ENCODE measurements around the gene CPLX1. TPM values are rescaled to one million over a fixed set of nuclear protein-coding genes. Genes with fewer than 3 reads are reported as not detected.
A peak's percentile ranks its signal among the peaks of the same experiment; 100 is the strongest.

Gene CPLX1
- total RNA-seq, 1 experiment from 2014 or later = 14.5 TPM

DNA sequence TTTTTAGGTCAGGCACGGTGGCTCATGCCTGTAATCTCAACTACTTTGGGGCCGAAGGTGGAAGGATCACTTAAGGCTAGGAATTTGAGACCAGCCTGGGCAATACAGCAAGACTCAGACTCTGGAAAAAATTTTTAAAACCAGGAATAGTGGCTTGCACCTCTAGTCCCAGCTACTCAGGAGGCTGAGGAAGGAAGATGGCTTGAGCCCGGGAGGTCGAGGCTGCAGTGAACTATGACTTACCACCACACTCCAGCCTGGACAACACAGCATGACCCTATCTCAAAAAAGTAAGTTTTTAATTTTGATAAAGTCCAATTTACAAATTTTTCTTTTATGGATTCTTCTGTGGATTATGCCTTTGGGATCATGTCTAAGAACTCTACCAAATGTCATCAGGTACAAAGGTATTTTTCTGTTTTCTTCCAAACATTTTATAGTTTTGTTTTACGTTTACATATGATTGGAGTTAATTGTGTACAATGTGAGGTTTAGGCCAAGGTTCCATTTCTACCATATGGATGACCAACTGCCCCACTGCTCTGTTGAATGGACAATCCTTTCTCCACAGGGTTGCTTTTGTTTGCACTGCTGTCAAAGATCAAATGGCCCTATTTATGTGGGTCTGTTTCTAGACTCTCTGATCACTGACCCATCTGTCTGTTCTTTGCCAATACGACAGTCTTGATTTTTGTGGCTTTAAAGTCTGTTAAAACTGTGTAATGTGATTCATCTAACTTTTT, 48.2 kb downstream of the CPLX1 start:
- DNase-seq (ENCODE audit: low read depth, low spot score) (no peak), ATAC-seq (no peak)
- H3K27ac ChIP-seq (ENCODE audit: low read depth, low read length) = no peak overlapping the region
- H3K4me1 ChIP-seq (ENCODE audit: control insufficient read depth in 1 of 2, insufficient read depth in 2 of 2, low read length in 2 of 2) = peaks cover 8 to 15% of the 10 kb centered on the region in 2 experiments
- no peaks in the 10 kb centered on the region for H3K9me3 ChIP-seq (ENCODE audit: control insufficient read depth in 1 of 2, insufficient read depth in 1 of 2, low read depth in 1 of 2, low read length in 2 of 2)
- H3K79me2 ChIP-seq (ENCODE audit: insufficient read depth, low read length) = peaks cover 81% of the 10 kb centered on the region
- H3K4me2 ChIP-seq (ENCODE audit: low read length) = no peak overlapping the region
- H3K36me3 ChIP-seq (ENCODE audit: control insufficient read depth in 1 of 2, insufficient read depth in 2 of 2, low read length in 2 of 2) = peaks cover 19 to 30% of the 10 kb centered on the region in 2 experiments; a peak in 3 of 4 replicates
- RAD21 ChIA-PET (ENCODE audit: low non-redundant PET in 1 of 2, low total read pairs in 2 of 2, uncharacterized antibody in 2 of 2, unreplicated experiment in 2 of 2) = no interaction called here
- no peaks in the 10 kb centered on the region for H3K9me2 ChIP-seq (ENCODE audit: insufficient read depth)
- H3K4me3 ChIP-seq (replicated peaks in 1 of 2; ENCODE audit: low read depth in 1 of 2, low read length in 2 of 2) = no peak overlapping the region
- CTCF ChIA-PET = no interaction called here
- POLR2A ChIA-PET = no interaction called here
- BruUV-seq (replicated peaks) = TSS peak; percentile 2
- intact Hi-C loops (cut with micrococcal nuclease) = no loop called here
- H3K27me3 ChIP-seq (ENCODE audit: insufficient read depth, low read length) = no peaks in the 10 kb centered on the region
- H4K20me1 ChIP-seq (ENCODE audit: insufficient read depth) = peaks cover 5% of the 10 kb centered on the region; the same call in 1 of the 2 replicates
- 0 out of 2 replicates have a peak, but pooled peaks have one; percentile 19 for TF ChIP-seq POLR2AphosphoS5 (IDR thresholded peaks at IDR 0.05; ENCODE audit: low read depth, low read length)
- no peak for TF ChIP-seq JUND (IDR thresholded peaks at IDR 0.05)
- no peak overlapping the region for H3K9ac ChIP-seq (ENCODE audit: low read length)
- H2AFZ ChIP-seq (ENCODE audit: low read depth, low read length, poor library complexity, severe bottlenecking) = no peak overlapping the region

- ATAC-seq (no peak), DNase-seq (ENCODE audit: low read depth, low spot score) (no peak)
- no peaks in the 10 kb centered on the region for H3K9me3 ChIP-seq (ENCODE audit: control insufficient read depth in 1 of 2, insufficient read depth in 1 of 2, low read depth in 1 of 2, low read length in 2 of 2)
- H3K4me1 ChIP-seq (ENCODE audit: control insufficient read depth in 1 of 2, insufficient read depth in 2 of 2, low read length in 2 of 2) = peaks cover 3 to 8% of the 10 kb centered on the region in 2 experiments; a peak in 3 of 4 replicates
- no peak overlapping the region for H2AFZ ChIP-seq (ENCODE audit: low read depth, low read length, poor library complexity, severe bottlenecking)
- H3K4me3 ChIP-seq (replicated peaks in 1 of 2; ENCODE audit: low read depth in 1 of 2, low read length in 2 of 2) = no peak overlapping the region
- peaks cover 86% of the 10 kb centered on the region for H3K79me2 ChIP-seq (ENCODE audit: insufficient read depth, low read length)
- intact Hi-C loops (cut with micrococcal nuclease) = no loop called here
- H3K9me2 ChIP-seq (ENCODE audit: insufficient read depth) = no peaks in the 10 kb centered on the region
- no TSS peak for BruUV-seq (replicated peaks)
- no peaks in the 10 kb centered on the region for H3K27me3 ChIP-seq (ENCODE audit: insufficient read depth, low read length)
- POLR2A ChIA-PET = no interaction called here
- H3K27ac ChIP-seq (ENCODE audit: low read depth, low read length) = no peak overlapping the region
- H4K20me1 ChIP-seq (ENCODE audit: insufficient read depth) = peaks cover 5% of the 10 kb centered on the region; the same call in 1 of the 2 replicates
- RAD21 ChIA-PET (ENCODE audit: low non-redundant PET in 1 of 2, low total read pairs in 2 of 2, uncharacterized antibody in 2 of 2, unreplicated experiment in 2 of 2) = no interaction called here
- H3K9ac ChIP-seq (ENCODE audit: low read length) = no peak overlapping the region
- TF ChIP-seq ELF1 (IDR thresholded peaks at IDR 0.05; ENCODE audit: borderline replicate concordance, low read depth) = no peak
- TF ChIP-seq POLR2A (IDR thresholded peaks at IDR 0.05; ENCODE audit: borderline replicate concordance, extremely low read depth, insufficient read depth, insufficient read length) = no peak
- no peak for TF ChIP-seq FOSL1 (IDR thresholded peaks at IDR 0.05; ENCODE audit: low read depth)
- no peak for TF ChIP-seq CBX3 (IDR thresholded peaks at IDR 0.05; ENCODE audit: low read depth)
- no peak for TF ChIP-seq EZH2 (IDR thresholded peaks at IDR 0.05)
- TF ChIP-seq YY1 (IDR thresholded peaks at IDR 0.05; ENCODE audit: extremely low read depth, insufficient replicate concordance, low read depth, low read length) = no peak
- TF ChIP-seq EZH2phosphoT487 (IDR thresholded peaks at IDR 0.05; ENCODE audit: borderline replicate concordance) = no peak
- no peak for TF ChIP-seq SRF (IDR thresholded peaks at IDR 0.05; ENCODE audit: low read depth)
- TF ChIP-seq, protein P1, sequence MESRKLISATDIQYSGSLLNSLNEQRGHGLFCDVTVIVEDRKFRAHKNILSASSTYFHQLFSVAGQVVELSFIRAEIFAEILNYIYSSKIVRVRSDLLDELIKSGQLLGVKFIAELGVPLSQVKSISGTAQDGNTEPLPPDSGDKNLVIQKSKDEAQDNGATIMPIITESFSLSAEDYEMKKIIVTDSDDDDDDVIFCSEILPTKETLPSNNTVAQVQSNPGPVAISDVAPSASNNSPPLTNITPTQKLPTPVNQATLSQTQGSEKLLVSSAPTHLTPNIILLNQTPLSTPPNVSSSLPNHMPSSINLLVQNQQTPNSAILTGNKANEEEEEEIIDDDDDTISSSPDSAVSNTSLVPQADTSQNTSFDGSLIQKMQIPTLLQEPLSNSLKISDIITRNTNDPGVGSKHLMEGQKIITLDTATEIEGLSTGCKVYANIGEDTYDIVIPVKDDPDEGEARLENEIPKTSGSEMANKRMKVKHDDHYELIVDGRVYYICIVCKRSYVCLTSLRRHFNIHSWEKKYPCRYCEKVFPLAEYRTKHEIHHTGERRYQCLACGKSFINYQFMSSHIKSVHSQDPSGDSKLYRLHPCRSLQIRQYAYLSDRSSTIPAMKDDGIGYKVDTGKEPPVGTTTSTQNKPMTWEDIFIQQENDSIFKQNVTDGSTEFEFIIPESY (IDR thresholded peaks at IDR 0.05; ENCODE audit: extremely low read depth, insufficient replicate concordance, low read length) = no peak
- TF ChIP-seq CEBPB (IDR thresholded peaks at IDR 0.05; ENCODE audit: low read depth) = no peak
- TF ChIP-seq JUND (IDR thresholded peaks at IDR 0.05) = no peak
- no peak for TF ChIP-seq ZFX (IDR thresholded peaks at IDR 0.05)
- TF ChIP-seq SIN3A (IDR thresholded peaks at IDR 0.05; ENCODE audit: low read depth) = no peak
- TF ChIP-seq RAD21 (IDR thresholded peaks at IDR 0.05; ENCODE audit: low read depth) = no peak
- TF ChIP-seq, protein P2, sequence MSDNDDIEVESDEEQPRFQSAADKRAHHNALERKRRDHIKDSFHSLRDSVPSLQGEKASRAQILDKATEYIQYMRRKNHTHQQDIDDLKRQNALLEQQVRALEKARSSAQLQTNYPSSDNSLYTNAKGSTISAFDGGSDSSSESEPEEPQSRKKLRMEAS (IDR thresholded peaks at IDR 0.05) = no peak
- no peak for TF ChIP-seq TCF7L2 (IDR thresholded peaks at IDR 0.05; ENCODE audit: borderline replicate concordance, extremely low read depth, insufficient read depth, insufficient read length)
- no peak for TF ChIP-seq SP1 (IDR thresholded peaks at IDR 0.05; ENCODE audit: low read depth)
- CTCF ChIA-PET = no interaction called here
- no peak overlapping the region for H3K4me2 ChIP-seq (ENCODE audit: low read length)
- H3K36me3 ChIP-seq (ENCODE audit: control insufficient read depth in 1 of 2, insufficient read depth in 2 of 2, low read length in 2 of 2) = peaks cover 19 to 30% of the 10 kb centered on the region in 2 experiments; a peak in 3 of 4 replicates
Measured at GRCh38 chr4:776743-777441, 49.0 kb downstream of the CPLX1 start.
